HG03135 (cell line): ENCODE data around the gene UAP1L1.
"Not testable (repeated sequence)": the region's sequence is repeated elsewhere in the genome, so short reads cannot be mapped to it uniquely, and the experiment has no call there.

Source experiments
- ATAC-seq: cut with Tn5 transposase; IDR thresholded peaks from one replicate; pipeline ENCODE4 v1.9.1; 2021; ENCODE audit warnings: mild to moderate bottlenecking, moderate library complexity; ENCODE audit not compliant: unreplicated experiment

UAP1L1 gene

GRCh38 chr9:137055385-137056364 lies 21.6 kb upstream of the UAP1L1 start:
- no peak for ATAC-seq

DNA sequence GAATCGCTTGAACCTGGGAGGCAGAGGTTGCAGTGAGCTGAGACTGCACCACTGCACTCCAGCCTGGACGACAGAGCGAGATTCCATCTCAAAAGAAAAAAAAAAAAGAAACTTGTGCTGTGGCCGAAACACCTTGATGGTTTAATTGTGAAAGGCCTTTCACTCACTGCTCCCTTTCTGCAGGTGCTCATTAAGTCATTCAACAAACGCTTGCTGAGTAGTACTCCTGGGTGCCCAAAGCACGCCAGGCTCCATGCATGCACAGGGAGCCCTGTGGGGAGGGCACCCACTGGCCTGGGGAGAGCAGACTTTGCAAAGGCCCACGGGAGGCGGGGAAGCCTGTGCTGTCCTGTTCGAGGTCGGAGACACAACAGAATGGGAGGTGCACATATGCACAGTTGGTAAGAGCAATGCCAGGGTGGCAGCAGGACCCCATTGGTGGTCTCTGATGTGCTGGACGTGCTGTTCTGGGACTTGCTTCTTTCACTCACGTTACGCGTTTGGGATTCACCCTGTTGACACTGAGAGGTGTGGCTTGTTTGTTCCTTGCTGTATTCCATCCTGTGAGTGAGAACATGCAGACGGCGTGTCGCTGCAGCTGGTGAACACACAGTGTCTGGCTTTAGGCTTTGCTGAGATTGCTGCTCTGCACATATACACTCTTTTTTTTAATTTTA lies 20.4 kb upstream of the UAP1L1 start:
- ATAC-seq = no peak

- ATAC-seq = no peak
Observed at GRCh38 chr9:137057545-137057944, 19.8 kb upstream of the UAP1L1 start.

DNA sequence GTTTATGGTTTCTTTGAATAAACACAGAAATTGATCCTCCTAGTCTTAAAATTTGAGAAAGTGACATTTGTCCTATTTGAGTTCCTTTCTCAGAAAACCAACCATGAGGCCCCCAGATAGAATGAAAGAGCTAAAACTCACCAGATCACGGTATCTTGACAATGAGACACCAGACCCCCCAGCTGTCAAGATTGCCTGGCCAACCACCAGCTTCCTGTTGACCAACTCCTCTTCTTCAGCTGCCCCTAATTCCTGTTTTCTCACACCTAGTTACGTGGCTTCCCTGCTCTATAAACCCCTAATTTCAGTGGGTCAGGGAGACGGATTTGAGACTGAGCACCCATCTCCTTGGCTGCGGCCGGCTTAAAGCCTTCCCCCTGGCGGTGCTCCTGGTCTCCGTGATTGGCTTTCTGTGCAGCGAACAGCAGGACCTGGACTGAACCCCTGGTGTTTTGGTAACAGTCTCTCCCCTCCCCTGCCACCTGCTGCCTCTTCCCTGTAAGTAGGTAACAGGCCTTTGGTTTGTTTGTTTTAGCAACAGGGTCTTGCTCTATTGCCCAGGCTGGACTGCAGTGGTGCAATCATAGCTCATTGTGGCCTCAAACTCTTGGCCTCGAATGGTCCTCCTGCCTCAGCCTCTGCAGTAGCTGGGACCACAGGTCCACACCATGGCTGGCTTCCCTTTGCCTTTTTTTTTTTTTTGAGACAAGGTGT lies 18.6 kb upstream of the UAP1L1 start:
- no peak for ATAC-seq

DNA sequence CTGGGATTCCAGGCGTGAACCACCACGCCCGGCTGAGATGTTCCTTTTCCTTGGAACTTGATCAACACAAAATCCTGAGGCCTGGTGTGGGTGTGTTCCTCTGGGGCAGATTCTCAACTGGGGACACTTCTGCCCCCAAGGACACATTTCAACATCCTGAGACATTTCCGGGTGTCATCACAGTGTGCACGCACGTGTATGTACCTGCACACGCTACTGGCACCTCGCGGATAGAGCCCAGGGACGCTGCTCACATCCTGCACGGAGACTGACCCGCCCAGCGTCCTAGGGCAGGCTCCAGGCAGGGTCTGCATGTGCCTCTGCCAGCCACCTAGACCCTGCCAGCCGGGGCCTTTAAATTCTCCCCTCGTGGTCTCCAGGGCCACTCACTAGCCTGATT lies 14.9 kb upstream of the UAP1L1 start:
- no peak for ATAC-seq

- ATAC-seq = not testable (repeated sequence)
Observed at GRCh38 chr9:137062798-137063197, 14.5 kb upstream of the UAP1L1 start.

DNA sequence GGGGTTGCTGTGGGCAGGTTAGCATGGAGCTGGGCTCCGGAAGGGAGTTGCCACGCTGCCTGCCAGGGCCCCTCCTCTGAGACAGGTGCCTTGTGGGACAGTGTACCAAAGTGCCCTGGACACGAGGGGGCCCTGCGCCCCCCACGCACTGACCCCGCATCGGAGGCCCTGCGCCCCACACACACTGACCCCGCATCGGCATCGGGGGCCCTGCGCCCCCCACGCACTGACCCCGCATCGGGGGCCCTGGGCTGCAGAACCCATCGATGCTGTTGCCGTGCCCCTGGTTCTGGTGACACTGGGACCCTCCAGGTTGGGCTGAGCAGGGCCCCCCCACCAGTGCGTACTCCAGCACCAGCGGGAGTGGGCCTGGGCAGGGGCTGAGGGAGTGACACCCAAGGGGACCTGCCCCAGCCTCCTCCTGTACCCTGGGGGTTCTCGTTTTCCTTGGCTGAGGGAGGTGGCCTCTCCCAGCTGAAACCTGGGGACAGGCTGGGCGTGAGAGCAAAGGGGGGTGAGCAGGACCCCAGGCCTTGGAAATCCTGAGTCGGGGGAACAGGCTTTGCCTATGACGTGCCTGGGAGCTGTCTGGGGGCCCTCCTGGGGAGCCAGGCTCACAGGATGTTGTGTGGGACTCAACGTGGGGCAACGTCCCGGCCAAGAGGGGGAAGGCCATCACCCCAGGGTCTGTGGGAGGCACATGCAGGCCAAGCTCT lies 13.8 kb upstream of the UAP1L1 start:
- ATAC-seq = no peak

DNA sequence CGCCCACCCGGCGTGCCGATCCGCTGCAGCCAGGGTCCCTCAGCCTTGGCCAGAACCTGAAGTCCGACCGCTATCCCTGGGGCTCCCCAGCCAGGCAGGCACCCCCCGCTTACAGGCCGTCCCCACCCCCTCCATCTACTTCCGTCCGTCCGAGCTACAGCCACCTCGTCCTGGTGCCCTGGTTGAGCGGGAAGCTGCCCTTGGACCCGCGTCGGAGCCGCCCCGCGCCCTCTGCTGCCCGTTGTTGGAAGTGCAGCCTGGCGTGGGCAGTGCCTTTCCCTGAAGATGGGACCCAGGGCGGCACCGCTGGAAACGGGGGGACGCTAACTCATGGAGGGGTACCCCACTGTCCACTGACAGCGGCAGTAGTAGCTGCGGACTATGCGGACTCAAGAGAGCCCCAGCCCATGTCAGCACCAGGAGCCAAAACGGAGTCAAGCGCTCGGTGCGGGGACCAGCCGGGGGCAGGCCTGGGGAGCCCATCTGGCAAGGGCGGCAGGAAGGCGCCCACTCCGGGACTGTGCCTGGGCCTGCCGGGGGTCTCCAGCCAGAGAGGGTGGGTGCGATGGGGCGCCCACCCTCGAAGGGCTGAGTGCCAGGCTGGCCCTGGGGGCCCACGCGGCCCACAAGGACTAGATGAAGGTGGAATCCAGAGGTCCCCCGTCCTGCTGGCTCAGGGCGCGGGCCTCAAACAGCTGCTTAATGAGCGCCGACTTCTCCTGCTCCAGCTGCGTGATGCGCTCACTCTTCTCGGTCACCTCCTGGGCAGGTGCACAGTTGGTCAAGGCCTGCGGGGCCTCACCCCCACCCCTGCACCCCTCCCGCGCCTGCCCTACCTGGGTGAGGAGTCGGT lies 13.1 kb upstream of the UAP1L1 start:
- no peak for ATAC-seq

DNA sequence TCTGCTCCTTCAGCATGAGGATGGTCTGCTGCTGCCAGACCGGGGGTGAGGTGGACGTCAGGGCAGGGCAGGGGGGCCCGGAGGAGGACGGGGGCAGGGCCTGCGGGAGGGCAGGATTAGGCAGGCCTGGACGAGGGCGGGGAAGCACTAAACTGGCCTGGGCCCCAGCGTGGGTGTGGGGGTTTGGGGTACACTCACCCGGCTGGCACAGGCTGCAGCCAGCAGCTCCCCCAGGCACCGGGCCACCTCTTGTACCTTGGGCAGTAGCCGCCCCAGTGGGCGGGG lies 12.5 kb upstream of the UAP1L1 start:
- ATAC-seq = no peak

DNA sequence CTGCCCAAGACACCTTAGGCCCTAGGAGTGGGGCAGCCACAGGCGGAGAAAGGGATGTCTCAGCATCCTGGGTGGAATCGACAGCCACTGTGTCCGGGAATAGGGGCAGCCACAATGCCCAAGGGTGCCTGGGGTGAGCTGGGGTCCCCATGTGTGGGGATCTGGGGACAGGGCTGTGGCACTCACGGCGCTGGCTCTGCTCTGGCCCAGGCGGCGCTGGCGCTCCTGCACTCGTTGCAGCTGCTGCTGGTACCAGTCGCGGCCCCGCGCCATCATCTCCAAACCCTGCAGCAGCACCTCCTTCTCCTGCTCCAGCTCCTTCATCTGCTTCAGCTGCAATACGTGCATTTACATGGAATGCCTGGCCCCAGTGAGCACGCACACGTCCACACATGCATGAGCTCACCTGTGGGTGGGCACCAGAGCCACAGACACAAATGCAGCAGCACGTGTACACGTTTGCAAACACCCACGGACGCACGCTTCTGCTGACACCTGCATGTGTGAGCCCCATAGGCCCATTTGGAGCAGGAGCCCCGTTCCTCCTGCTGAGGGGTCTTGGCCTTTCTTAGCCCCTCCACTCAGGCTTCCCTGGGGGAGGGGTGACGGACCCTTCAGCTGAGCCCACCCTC lies 11.9 kb upstream of the UAP1L1 start:
- no peak for ATAC-seq

GRCh38 chr9:137066096-137066861 lies 11.0 kb upstream of the UAP1L1 start:
- ATAC-seq = no peak

DNA sequence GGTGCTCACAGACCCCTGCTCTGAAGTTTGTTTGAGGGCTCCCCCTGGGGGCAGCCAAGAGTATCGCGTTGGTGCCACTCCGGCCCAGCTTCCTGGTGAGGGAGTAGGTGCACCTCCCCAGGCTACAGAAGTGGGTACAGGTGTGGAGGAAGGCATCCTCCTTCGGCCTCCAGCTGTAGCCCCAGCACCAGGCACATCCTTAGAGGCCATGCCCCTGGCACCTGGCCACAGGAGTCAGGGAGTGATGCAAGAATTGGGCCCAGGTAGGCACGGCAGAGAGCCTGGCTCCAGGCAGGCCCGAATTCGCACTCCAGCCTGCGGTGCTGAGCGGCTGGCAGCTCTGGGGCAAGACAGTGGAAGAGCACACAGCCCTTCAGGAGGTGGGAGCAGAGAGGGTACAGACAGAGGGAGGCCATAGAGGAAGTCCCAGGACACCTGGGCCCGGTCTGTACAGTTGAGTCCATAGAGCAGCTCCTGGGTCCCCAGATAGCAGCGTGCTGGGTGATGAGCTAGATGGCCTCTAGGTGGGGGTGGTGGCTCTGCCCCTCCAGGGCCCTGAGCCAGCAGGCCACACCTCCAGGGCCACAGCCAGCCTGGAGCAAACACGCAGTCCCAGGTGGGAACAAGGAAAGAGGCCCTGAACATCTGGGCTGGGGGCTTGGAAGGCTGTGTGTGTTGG lies 9.3 kb upstream of the UAP1L1 start:
- no peak for ATAC-seq

DNA sequence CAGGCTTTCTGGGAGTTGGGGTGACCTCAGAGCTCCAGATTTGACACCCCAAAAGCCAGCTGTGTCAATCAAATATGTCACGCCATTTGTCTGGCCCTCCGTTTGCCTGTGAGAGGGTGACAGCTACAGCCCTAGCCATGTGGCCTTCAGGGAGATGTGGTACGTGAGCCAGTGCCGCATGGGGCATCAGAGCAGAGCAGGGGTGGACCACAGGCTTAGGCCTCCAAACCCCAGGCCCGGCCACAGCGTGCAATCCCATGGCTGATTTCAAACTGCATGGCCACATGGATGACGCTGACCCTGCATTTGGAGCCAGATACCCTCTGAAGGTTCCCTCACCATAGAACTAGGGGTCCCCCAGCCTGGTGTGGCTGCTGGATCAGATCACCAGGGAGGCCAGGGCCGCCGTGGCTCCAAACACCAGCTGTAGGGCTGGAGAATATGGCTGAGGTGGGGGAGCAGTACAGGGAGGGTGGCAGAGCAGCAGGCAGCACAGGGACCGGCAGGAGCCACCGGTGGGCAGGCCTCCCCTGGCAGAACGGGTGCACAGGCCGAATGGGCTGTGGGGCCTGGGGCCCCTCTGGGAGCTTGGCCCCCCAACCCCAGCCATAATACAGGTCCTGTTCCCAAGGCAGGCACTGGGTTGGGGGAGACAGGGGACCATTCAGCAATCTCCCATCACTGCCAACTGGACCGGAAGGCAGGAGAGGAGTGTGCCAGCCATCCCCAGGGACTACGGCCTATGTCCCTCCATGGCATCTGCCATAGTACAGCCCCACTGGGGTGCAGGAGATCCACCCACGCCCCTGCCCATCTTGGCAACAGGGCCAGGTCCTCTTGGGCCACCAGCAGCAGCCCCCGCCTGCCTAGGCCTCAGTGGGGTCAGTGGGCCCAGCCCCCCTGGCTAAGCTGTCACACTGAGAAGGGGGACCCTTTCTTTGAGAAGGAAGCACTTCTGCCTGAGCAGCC lies 8.5 kb upstream of the UAP1L1 start:
- ATAC-seq = no peak

DNA sequence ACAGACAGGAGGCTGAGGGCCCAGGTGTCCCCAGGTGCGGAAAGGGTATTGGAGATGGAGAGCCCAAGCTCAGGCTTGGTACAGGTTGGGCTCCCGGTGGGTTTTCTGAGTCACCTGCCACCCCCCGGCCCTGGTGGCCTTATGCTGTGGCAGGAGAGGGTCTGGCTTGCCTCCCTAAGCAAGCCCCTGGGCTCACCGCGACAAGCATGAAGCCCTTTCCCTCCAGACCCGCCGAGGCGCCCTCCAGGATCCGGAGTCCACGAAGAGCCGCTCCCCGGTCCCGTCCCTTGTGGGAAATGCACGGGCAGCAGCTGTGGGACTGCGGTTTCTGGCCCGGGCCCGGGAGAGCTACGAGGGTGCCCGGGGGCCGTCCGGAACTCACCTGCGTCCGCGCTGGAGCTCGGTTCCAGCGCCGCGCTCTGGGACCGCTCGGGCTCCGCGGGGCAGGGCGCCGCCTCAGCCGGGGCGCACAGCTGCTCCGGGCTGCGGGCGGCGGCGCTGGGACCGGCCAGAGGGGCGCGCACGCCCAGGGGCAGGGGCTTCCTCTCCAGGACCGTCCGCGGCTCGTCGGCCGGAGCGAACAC lies 7.7 kb upstream of the UAP1L1 start:
- ATAC-seq = no peak

DNA sequence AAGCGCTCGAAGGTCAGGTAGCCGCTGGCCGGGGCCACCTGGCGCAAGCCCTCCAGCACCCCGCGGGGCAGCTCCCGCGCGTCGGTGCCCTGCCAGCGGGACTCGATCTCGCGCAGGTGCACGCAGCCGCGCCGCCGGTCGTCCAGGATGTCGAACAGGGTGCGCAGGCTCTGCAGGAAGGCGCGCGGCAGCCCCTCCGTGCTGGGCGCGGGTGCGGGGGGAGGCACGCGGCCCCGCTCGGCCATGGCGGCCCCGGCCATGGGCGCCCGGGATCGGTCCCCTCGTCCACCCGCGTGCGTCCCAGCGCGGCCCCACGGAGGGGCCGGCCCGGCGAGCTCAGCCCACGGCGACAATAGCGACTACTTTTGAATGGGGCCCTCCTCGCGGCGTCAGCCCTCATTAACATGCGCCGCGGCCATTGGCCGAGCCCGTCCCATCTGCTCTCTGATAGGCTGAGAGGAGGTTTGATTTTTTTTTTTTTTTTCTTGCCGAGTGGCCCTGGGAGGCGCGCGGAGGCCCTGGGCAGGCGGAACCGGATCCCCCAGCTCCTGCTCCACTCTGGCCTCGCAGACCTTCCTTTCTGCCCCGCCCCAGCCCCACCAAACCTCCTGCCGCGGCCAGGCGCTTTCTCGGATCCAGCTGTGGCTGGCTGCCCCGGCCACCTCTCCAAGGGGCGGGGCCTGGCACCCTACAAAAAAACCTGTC lies 7.0 kb upstream of the UAP1L1 start, which contains the start of gene SAPCD2:
Gene SAPCD2, minus strand, starts transcription at position 357 of the 705 bp plus-strand sequence. Its CDS starts 97 bp downstream, at position 260.
- ATAC-seq = peak; percentile 70

DNA sequence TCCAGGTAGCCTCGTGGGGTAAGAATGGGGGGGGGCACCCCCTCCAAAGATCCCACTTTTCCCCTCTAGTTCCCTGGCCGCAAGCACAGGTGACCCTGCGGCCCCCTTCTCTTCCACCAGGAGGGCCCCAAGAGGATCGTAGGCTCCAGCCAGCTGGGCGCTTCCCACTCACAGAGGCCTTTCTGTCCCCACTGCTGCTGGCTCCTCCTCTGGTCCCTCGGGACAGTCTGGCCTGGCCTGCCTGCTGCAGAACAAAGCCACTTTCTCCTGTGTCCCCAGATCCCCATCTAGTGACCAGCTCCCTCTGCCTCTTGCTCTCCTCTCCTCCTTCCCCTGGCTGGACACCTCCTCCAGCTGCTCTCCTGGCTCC lies 6.4 kb upstream of the UAP1L1 start:
- peak; percentile 3 for ATAC-seq
